Prostate gland (tissue), 2 donors: ENCODE measurements around the gene DQX1. TPM values are rescaled to one million over a fixed set of nuclear protein-coding genes. Genes with fewer than 3 reads are reported as not detected.

Experiments
- DNase-seq: peaks from one replicate; pipeline ENCODE4 v3.0.0-alpha.2; 2019; ENCODE audit warnings: low spot score
- H3K27ac ChIP-seq, 2 donors: fragments of 200-600 bp; sonication (generic); 2 replicates each; pipeline ENCODE4 v1.5.1; 2017 to 2019
- H3K27me3 ChIP-seq: fragments of 200-600 bp; sonication (generic); replicated peaks from 2 replicates; pipeline ENCODE4 v1.5.1; 2019; ENCODE audit not compliant: insufficient read depth
- H3K36me3 ChIP-seq, 2 donors: fragments of 200-600 bp; sonication (generic); 1 replicate in 1 of 2; 2 replicates in 1 of 2; pipeline versions ENCODE4 v1.5.1 to v1.8.1; 2017 to 2019
- H3K4me1 ChIP-seq: fragments of 200-600 bp; sonication (generic); replicated peaks from 2 replicates; pipeline ENCODE4 v1.5.1; 2019
- H3K4me3 ChIP-seq, 2 donors: fragments of 200-600 bp; sonication (generic); 2 replicates each; pipeline ENCODE4 v1.5.1; 2017 to 2019
- H3K9me3 ChIP-seq: fragments of 200-600 bp; sonication (generic); 2 replicates; pipeline ENCODE4 v1.5.1; 2017
- POLR2A ChIP-seq: fragments of 450-650 bp; IDR thresholded peaks from one replicate; pipeline ENCODE4 v1.6.1; 2016; ENCODE audit warnings: antibody characterized with exemption, mild to moderate bottlenecking
- POLR2AphosphoS5 ChIP-seq: sonication (generic); formaldehyde crosslinking; IDR thresholded peaks from one replicate; pipeline ENCODE4 v1.6.1; 2017; ENCODE audit warnings: antibody characterized with exemption
- WGBS: methylation state at CpG from one replicate; pipeline ENCODE4 v1.1.5; 2018; 5-methylcytosine and 5-hydroxymethylcytosine counted together
- intact Hi-C: fragments of 100-400 bp; cut with DNase I; formaldehyde crosslinking; loops from one replicate; pipeline ENCODE4 v1.14.2; 2022
- total RNA-seq, 2 donors: library from RNA; depleted of rRNA; stranded (reverse); fragments of >200 nt; gene quantifications; one replicate each; pipeline ENCODE4 v1.1.0, GENCODE V29; 2016
- TF ChIP-seq, protein P1 (sequence below), 4 experiments: fragments of 200-600 bp in 2 of 4; fragments of 450-650 bp in 2 of 4; sonication (generic) in 2 of 4; IDR thresholded peaks; 1 replicate in 3 of 4; 2 replicates in 1 of 4; pipeline ENCODE4 v1.5.1; 2016 to 2019; ENCODE audit warnings: antibody characterized with exemption in 4 of 4, mild to moderate bottlenecking in 2 of 4, moderate library complexity in 2 of 4

The DQX1 gene
- total RNA-seq, 2 donors from 2014 or later: not detected

DNA sequence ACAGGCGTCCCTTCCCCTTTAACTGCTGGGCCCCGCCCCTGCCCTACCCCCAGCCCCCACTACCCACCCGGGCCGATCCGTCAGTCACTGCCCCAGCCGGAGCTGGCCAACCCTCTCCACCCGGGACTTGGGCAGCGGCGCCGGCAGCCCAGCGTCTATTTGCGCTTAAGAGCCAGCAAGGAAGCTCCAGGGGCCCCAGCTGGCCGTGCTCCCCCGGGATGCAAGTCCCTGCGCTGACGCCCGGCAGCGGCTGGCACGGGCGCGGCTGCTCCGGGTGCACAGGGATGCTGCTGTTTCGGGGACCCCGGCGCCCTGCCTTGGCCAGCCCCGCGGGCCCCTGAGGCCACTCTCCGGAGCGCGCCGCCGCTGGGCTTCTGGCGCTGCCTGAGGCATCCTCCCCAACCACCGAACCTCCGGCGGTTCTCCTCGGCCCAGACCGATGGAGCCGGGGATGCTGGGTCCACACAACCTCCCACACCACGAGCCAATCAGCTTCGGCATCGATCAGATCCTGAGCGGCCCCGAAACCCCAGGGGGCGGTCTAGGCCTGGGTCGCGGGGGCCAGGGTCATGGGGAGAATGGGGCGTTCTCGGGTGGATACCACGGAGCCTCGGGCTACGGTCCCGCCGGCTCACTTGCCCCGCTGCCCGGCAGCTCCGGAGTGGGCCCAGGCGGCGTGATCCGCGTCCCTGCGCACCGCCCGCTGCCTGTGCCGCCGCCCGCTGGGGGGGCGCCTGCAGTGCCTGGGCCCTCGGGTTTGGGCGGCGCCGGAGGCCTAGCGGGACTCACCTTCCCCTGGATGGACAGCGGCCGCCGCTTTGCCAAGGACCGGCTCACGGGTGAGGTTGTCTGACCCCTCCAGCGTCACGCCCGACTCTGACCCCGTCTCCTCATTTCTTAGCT is 11.4 kb downstream of the DQX1 start, which contains the start of gene TLX2:
TLX2 (plus strand) TSS at position 83 of the 903 bp plus-strand sequence; CDS start at position 440, 357 bp downstream.
- intact Hi-C loops: no loop called here
- DNase-seq: no peak
- WGBS: 4% methylated on average over 42 of the region's 82 CpGs
- TF ChIP-seq POLR2A: no peak
- TF ChIP-seq, protein P1, sequence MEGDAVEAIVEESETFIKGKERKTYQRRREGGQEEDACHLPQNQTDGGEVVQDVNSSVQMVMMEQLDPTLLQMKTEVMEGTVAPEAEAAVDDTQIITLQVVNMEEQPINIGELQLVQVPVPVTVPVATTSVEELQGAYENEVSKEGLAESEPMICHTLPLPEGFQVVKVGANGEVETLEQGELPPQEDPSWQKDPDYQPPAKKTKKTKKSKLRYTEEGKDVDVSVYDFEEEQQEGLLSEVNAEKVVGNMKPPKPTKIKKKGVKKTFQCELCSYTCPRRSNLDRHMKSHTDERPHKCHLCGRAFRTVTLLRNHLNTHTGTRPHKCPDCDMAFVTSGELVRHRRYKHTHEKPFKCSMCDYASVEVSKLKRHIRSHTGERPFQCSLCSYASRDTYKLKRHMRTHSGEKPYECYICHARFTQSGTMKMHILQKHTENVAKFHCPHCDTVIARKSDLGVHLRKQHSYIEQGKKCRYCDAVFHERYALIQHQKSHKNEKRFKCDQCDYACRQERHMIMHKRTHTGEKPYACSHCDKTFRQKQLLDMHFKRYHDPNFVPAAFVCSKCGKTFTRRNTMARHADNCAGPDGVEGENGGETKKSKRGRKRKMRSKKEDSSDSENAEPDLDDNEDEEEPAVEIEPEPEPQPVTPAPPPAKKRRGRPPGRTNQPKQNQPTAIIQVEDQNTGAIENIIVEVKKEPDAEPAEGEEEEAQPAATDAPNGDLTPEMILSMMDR (IDR thresholded peaks at IDR 0.05): no peak
- no peak for TF ChIP-seq POLR2AphosphoS5
- Histone ChIP-seq H3K36me3 (no peaks in the 10 kb centered on the region), H3K4me3 (no peak within 1 kb of the TSS), H3K27me3 (peaks cover 44% of the 10 kb centered on the region), H3K9me3 (no peaks in the 10 kb centered on the region), H3K27ac (no peak within 1 kb of the TSS), H3K4me1 (peaks cover 11% of the 10 kb centered on the region)

DNA sequence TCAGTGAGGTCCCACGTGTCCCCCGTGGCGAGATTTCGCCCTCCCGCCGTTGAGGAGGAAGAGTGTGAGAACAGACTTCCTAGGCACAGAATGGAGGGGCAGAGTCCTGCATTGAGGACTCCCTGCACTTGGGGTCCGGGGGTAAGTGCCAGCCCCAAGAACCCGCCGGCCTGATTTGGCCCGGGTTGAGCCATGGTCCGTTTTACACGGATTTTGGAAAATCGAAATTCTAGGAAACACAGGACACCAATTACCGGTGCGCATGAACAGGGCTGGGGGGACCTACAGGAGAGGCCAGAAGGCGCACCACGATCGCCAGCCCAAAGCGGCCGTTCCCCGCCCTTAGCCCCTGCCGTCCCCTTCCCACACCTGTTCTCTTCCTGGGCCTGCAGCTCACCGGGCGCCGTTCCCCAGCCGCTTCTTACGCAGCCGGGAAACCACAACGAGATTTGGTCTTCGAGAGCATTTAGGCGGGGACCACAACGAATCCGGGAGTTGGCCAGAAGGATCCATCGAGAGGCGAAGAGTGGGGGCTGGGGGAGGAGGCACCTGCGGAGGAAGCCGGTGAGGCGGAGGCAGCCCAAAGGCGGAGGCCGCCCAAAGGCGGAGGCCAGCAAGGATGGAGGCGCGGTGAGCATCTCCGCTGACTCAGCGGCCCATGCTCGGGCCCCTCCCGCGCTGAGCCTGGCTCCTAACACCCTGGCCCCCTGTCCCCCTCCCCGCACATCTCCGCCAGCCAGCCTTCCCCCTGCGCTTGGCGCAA is 12.2 kb downstream of the DQX1 start:
- H3K27me3 ChIP-seq: peaks cover 41% of the 10 kb centered on the region
- intact Hi-C loops: no loop called here
- no peak overlapping the region for H3K27ac ChIP-seq
- TF ChIP-seq POLR2A (no peak), POLR2AphosphoS5 (peak; percentile 5)
- H3K4me3 ChIP-seq: no peak overlapping the region
- no peak for DNase-seq
- peaks cover 11% of the 10 kb centered on the region for H3K4me1 ChIP-seq
- 5% methylated on average over 52 of the region's 52 CpGs for WGBS
- no peaks in the 10 kb centered on the region for H3K9me3 ChIP-seq
- H3K36me3 ChIP-seq: no peaks in the 10 kb centered on the region

DNA sequence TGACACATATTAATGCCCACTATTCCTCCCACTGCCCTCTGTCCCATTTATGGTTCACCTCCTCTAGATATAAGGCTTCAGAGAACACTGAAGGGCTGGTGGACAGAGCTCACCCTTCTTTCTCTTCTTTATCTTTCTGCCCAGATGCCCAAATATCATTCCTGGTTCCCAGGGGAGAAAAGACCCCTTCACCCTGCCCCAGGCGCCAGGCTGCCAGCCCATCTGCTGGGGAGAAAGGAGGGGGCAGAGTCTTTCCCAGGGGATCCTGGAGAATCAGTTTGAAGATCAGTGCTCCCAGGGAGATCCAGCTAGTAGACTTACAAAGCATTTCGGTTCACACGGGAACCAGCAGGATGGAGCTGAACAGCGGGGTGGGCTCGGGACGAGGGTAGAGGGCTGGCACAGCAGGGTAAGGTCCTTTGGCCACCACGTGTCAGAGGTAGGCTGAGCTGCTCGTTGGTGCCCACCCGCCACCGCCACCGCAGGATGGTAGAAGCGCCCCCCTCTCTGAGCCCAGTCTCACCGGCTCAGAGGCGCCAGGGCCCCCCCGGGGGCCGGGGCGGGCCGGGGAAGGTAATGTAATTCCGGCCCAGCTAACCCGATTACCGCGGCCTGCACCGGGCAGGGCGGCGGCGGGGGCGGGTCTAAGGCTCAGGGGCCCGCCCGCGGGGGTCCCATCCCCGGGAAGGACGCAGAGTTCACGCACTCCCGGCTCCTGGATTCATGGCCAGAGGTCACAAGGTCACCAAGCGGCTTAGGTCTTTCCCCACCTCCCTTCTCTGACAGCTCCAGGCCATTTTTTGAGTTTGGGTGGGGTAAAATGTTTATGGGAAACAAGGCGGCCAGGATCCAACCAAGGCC is 13.1 kb downstream of the DQX1 start:
- TF ChIP-seq POLR2A (no peak), POLR2AphosphoS5 (no peak)
- TF ChIP-seq, protein P1 (IDR thresholded peaks at IDR 0.05): no peak
- H3K4me1 ChIP-seq: peaks cover 11% of the 10 kb centered on the region
- no peaks in the 10 kb centered on the region for H3K36me3 ChIP-seq
- no peak overlapping the region for H3K27ac ChIP-seq
- no peak overlapping the region for H3K4me3 ChIP-seq
- no peak for DNase-seq
- H3K27me3 ChIP-seq: peaks cover 41% of the 10 kb centered on the region
- 7% methylated on average over 36 of the region's 36 CpGs for WGBS
- no peaks in the 10 kb centered on the region for H3K9me3 ChIP-seq
- intact Hi-C loops: no loop called here

DNA sequence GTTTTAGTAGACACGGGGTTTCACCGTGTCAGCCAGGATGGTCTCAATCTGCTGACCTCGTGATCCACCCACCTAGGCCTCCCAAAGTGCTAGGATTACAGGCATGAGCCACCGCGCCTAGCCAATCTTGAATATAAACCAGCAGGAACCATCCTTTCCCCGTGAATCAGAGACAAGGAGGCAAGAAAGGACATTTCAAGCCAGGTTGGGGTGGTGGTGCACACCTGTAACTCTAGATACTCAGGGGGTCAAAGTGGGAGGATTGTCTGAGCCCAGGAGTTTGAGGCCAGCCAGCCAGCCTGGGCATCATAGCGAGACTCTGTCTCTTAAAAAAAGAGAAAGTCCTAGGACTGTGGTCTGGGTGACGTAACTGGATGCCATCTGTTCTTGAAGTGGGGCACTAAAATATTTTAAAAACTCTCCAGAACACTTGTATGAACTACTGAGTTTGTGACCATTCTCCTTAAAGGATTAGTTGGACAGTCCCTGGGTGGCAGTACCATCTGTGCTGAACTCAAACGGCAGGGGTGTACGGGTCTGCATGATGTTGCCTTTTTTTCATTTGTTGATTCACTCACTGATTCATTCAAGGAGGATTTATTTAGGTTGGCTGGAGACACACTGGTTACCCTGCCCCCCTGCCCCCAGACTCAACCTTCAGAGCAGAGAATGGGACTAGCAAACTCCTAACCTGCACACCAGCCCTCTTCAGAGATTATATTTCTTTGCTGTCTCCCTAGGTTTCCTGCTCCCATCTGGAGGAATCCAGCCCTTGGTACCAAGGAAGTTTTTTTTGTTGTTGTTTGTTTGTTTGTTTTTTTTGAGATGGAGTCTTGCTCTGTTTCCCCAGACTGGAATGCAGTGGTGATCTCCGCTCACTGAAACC is 14.7 kb downstream of the DQX1 start:
- Histone ChIP-seq H3K27ac (no peak overlapping the region), H3K36me3 (no peaks in the 10 kb centered on the region), H3K27me3 (peaks cover 40% of the 10 kb centered on the region), H3K4me3 (no peak overlapping the region), H3K9me3 (no peaks in the 10 kb centered on the region), H3K4me1 (peaks cover 16% of the 10 kb centered on the region)
- 26% methylated on average over 11 of the region's 11 CpGs for WGBS
- intact Hi-C loops: no loop called here
- TF ChIP-seq POLR2A (no peak), POLR2AphosphoS5 (no peak)
- TF ChIP-seq, protein P1 (IDR thresholded peaks at IDR 0.05): no peak
- no peak for DNase-seq
